Testis (tissue), 3 donors: ENCODE results near the gene TMEM50A. TPM values are rescaled to one million over a fixed set of nuclear protein-coding genes. Genes with fewer than 3 reads are reported as not detected.
"Not testable (repeated sequence)": the region's sequence is repeated elsewhere in the genome, so short reads cannot be mapped to it uniquely, and the experiment has no call there.

ENCODE experiments used
- DNase-seq: peaks from one replicate; pipeline ENCODE4 v3.0.0-alpha.2; 2019
- H3K27ac ChIP-seq, 2 donors: fragments of 200-600 bp; sonication (generic); one replicate each; pipeline ENCODE4 v1.5.1; 2019
- H3K27me3 ChIP-seq: fragments of 200-600 bp; sonication (generic); one replicate; pipeline ENCODE4 v1.5.1; 2019
- H3K36me3 ChIP-seq: fragments of 200-600 bp; sonication (generic); one replicate; pipeline ENCODE4 v1.5.1; 2017; ENCODE audit warnings: low read depth; ENCODE audit errors: missing control alignments
- H3K4me1 ChIP-seq: fragments of 200-600 bp; sonication (generic); one replicate; pipeline ENCODE4 v1.5.1; 2019
- H3K4me3 ChIP-seq, 2 donors: fragments of 200-600 bp; sonication (generic); one replicate each; pipeline ENCODE4 v1.5.1; 2017 to 2019
- H3K9me3 ChIP-seq: fragments of 200-600 bp; sonication (generic); one replicate; pipeline ENCODE4 v1.5.1; 2017
- POLR2A ChIP-seq: fragments of 450-650 bp; IDR thresholded peaks from one replicate; pipeline ENCODE4 v1.6.1; 2017; ENCODE audit warnings: antibody characterized with exemption, mild to moderate bottlenecking, moderate library complexity
- WGBS, 2 donors: methylation state at CpG; one replicate each; pipeline ENCODE4 v1.1.5; 2018; 5-methylcytosine and 5-hydroxymethylcytosine counted together
- intact Hi-C: fragments of 100-400 bp; cut with DNase I; formaldehyde crosslinking; loops from one replicate; pipeline ENCODE4 v1.15.1; 2023; ENCODE audit warnings: low total_unique reads
- polyA plus RNA-seq: library from polyadenylated mRNA; stranded (reverse); fragments of 350-450 nt; fragmentation: Illumina TruSeq; extraction: RNeasy Lipid Tissue Mini Kit (QIAGEN cat#74804); gene quantifications from one replicate; pipeline ENCODE4 v1.2.3, GENCODE V29; 2014; ENCODE audit warnings: low read depth, low replicate concordance; ENCODE audit not compliant: insufficient read depth
- total RNA-seq, 2 donors: library from RNA; depleted of rRNA; stranded (reverse); fragments of >200 nt; gene quantifications; one replicate each; pipeline ENCODE4 v1.2.3, GENCODE V29; 2016
- TF ChIP-seq, protein P1 (sequence below), 3 experiments: fragments of 450-650 bp in 2 of 3; fragments of 200-600 bp in 1 of 3; sonication (generic) in 1 of 3; IDR thresholded peaks; one replicate each; pipeline ENCODE4 v1.5.1; 2016 to 2019; ENCODE audit warnings: antibody characterized with exemption in 3 of 3, mild to moderate bottlenecking in 2 of 3, moderate library complexity in 1 of 3

The TMEM50A gene
- total and polyA plus RNA-seq, 3 donors from 2014 or later, result 52.6 to 58.0 (median 57.2) TPM

DNA sequence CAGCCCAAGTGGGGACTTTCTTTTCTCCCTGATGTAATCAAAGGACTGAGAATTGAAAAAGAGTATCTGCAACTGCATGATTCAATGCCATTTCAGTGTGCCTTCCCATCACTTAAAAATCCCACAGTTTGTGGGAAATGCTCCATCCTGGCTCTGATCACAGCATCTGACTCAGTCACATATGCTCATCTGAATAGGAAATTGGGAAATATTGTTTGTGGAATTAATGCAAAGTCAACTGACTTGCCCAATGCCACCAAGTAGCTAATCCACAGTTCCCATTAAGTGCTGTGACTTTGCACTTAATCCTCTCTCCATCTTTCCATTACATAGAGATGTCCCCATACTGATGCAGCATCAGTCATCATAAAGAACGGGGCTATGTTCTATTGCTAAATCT lies 45.0 kb downstream of the TMEM50A start:
- H3K4me3 ChIP-seq, DNase-seq, intact Hi-C loops, H3K27me3 ChIP-seq, H3K9me3 ChIP-seq, H3K4me1 ChIP-seq, H3K27ac ChIP-seq, H3K36me3 ChIP-seq: not testable (repeated sequence)
- WGBS, 2 donors, result 93 to 95% methylated on average over 1 of the region's 1 CpG

DNA sequence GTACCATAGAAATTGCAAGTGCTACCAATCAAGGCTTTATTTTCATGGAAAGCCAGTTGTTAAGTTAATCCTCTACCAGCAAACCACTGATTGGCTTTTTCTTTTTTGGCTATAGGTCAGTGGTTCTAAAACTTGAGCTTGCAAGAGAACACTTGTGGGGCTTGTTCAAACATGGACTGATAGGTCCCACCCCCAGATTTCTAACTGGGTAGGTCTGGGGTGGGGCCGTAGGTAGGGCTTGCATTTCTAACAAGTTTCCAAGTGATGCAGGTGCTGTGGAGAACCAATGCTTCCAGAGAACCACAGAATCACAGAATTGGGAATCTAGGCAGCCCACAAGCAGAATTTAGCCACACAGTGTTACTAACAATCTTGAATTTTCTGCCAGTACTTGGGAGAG lies 45.7 kb downstream of the TMEM50A start:
- WGBS, 2 donors, result no CpG with 5 or more reads among the region's 1 CpG
- intact Hi-C loops, H3K27ac ChIP-seq, H3K27me3 ChIP-seq, DNase-seq, H3K4me1 ChIP-seq, H3K4me3 ChIP-seq, H3K36me3 ChIP-seq, H3K9me3 ChIP-seq: not testable (repeated sequence)

DNA sequence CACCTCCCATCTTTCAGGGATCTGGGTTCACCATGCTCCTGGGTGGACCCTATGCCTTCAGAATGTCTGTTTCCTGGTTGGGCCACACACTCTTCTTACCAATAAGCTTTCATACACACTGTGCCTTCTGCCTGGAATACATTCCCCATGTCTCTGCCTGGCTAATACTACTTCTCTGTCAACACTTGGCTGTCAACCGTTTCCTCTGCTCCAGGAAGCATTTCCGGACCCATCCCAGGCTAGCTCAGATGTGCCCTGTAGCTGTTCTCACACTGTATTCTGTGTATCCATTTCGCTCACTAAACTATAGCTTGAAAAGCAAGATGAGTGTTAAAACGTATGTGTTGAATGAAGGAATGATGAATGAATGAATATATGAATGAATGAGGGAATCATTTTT lies 49.0 kb downstream of the TMEM50A start:
- H3K9me3 ChIP-seq, H3K4me3 ChIP-seq, H3K27me3 ChIP-seq, H3K36me3 ChIP-seq, H3K4me1 ChIP-seq, DNase-seq, H3K27ac ChIP-seq, intact Hi-C loops: not testable (repeated sequence)
- 87 to 92% methylated on average over 4 of the region's 4 CpGs for WGBS, 2 donors

DNA sequence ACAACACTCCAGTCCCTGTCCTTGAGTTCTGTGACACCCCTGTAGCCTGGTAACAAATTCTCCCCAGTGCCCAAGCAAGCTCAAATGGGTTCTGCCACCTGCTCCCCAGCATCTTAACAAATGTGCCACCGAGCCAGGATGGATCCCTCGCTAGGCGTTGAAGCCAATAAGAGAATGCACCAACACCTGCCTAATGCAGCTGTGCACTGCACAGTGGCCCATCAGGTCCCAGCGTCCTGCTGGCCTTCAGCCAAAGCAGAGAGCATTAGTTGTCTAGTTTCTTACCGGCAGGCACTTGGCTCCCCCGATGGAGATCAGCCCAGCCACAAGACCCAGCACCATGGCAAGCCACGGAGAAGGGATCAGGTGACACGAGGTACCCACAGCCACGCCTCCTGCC lies 50.6 kb downstream of the TMEM50A start:
- H3K27me3 ChIP-seq, H3K36me3 ChIP-seq, DNase-seq, H3K4me3 ChIP-seq, H3K4me1 ChIP-seq, intact Hi-C loops, H3K9me3 ChIP-seq, H3K27ac ChIP-seq: not testable (repeated sequence)
- 69 to 92% methylated on average over 3 to 6 of the region's 9 CpGs for WGBS, 2 donors

DNA sequence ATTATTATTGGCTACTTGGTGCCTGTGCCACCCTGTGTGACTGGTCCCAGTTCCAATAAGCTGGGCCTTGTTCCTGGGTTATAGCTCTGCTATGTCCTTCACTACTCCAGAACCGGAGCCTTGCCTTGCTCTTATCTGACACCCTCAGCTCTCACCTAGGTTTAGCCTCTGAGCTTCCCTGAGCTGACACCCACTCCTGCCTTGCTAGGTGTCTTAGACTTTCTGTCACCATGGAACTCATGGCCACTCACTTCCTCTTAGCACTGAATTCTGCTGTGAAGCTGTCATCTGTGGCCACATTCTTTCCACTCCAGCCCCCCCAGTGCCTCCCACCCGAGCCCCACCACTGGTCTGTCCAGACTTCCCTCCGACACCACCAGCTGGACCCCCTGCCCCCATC lies 51.6 kb downstream of the TMEM50A start:
- WGBS, 2 donors, result 92 to 93% methylated on average over 3 of the region's 3 CpGs
- H3K36me3 ChIP-seq, H3K27me3 ChIP-seq, intact Hi-C loops, H3K9me3 ChIP-seq, H3K4me3 ChIP-seq, H3K4me1 ChIP-seq, DNase-seq, H3K27ac ChIP-seq: not testable (repeated sequence)

DNA sequence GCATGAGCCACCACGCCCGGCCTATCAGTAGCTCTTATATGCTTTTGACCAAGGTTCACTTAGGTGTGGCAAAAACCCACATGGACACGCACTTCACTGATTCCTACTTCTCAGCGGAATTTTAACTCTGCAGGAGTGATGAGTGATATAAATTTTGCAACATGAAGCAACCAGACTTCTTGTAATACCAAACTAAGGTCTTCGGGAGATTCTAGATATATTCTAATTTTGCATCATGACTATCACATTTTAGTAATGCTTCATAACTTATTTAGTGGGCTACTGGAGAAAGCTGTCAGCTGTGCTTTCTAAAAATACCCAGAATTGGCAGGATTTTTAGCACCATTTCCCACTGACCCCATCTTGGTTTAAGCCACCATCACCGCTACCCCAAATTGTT lies 54.7 kb downstream of the TMEM50A start:
- intact Hi-C loops, result no loop called here
- Histone ChIP-seq H3K27me3 (no peaks in the 10 kb centered on the region), H3K4me3 (no peak overlapping the region), H3K27ac (no peak overlapping the region), H3K4me1 (no peaks in the 10 kb centered on the region), H3K9me3 (no peaks in the 10 kb centered on the region), H3K36me3 (no peaks in the 10 kb centered on the region)
- TF ChIP-seq POLR2A, result no peak
- TF ChIP-seq, protein P1, sequence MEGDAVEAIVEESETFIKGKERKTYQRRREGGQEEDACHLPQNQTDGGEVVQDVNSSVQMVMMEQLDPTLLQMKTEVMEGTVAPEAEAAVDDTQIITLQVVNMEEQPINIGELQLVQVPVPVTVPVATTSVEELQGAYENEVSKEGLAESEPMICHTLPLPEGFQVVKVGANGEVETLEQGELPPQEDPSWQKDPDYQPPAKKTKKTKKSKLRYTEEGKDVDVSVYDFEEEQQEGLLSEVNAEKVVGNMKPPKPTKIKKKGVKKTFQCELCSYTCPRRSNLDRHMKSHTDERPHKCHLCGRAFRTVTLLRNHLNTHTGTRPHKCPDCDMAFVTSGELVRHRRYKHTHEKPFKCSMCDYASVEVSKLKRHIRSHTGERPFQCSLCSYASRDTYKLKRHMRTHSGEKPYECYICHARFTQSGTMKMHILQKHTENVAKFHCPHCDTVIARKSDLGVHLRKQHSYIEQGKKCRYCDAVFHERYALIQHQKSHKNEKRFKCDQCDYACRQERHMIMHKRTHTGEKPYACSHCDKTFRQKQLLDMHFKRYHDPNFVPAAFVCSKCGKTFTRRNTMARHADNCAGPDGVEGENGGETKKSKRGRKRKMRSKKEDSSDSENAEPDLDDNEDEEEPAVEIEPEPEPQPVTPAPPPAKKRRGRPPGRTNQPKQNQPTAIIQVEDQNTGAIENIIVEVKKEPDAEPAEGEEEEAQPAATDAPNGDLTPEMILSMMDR (IDR thresholded peaks at IDR 0.05), result no peak
- no peak for DNase-seq
- WGBS, 2 donors, result 95 to 97% methylated on average over 6 of the region's 6 CpGs

DNA sequence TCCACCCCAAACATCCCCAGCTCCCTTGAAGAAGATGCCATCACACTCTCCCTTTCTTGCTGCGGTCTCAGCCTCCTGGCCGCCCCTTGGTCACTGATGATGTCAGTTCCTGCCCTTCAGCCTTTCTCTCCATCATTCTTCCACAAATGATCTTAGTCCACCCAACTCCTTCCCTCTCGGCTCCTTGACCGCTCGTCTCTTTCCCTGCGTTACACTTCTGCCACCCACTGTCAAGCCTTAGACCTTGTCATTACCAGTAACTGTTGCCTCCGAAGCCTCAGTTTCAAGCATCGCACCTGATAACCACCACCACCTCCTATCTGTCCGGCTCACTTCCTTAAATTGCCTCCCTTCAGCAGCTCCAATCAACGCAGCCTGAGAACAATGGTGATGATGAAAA lies 59.4 kb downstream of the TMEM50A start:
- DNase-seq, result not testable (repeated sequence)

DNA sequence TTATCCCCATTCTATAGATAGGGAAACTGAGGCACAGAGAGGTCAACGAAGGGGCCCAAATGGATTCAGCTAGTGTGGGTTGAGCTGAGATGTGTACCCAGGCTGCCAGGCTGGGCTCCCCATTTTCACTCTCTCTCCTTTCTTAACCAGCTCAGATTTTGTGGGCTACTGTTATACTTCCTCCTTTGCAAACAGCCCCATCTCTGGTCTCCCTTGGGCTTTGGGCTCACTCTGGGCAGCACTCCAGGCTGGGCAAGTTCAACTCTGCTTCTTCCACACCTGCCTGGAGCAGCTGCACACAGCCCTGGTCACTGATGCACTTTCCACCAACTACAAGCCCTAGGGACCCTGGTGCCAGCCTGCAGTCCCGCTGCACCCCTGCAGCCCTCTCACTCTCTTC lies 59.9 kb downstream of the TMEM50A start:
- H3K36me3 ChIP-seq, intact Hi-C loops, DNase-seq, H3K4me3 ChIP-seq, H3K4me1 ChIP-seq, H3K27me3 ChIP-seq, H3K27ac ChIP-seq, H3K9me3 ChIP-seq: not testable (repeated sequence)
- WGBS, 2 donors, result no CpG with 5 or more reads among the region's 2 CpGs

More for the DNA sequence above, 59.4 kb downstream of the TMEM50A start:
- H3K4me3 ChIP-seq, H3K36me3 ChIP-seq, H3K4me1 ChIP-seq, H3K27ac ChIP-seq, intact Hi-C loops, H3K27me3 ChIP-seq, H3K9me3 ChIP-seq: not testable (repeated sequence)
- WGBS, 2 donors, result 41 to 60% methylated on average over 6 of the region's 10 CpGs
